SH-SY5Y (cell line): ENCODE results near the gene NR6A1.

ENCODE experiments used
- GATA2 ChIP-seq: IDR thresholded peaks from 2 replicates; pipeline ENCODE4 v1.6.1; 2011; ENCODE audit warnings: mild to moderate bottlenecking, low read depth, low read length
- GATA3 ChIP-seq: IDR thresholded peaks from 2 replicates; pipeline ENCODE4 v1.6.1; 2011; ENCODE audit warnings: low read depth, mild to moderate bottlenecking, low read length, moderate library complexity

Gene NR6A1

GRCh38 chr9:124498040-124498439 is 273.1 kb downstream of the NR6A1 start:
- TF ChIP-seq GATA2 (no peak), GATA3 (no peak)

DNA sequence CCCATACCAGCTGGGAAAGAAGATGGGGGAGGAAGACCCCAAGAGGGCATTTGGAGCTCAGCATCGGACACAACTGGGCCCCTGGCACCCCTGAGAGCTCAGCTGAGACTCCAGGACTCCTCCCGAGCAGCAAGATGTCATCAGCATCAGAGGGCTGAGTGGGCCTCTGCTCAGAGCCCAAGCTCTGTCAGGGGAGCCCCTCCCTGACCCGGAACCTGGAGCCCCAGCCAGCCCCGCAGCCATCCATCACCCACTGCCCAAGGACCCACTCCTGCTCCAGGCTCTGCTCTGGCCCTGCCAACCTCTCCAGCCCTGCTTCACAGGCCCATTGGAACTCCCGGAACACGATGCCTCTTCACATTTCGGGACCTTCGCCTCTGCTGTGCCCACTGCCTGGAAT is 273.7 kb downstream of the NR6A1 start:
- TF ChIP-seq GATA2: no peak
- no peak for TF ChIP-seq GATA3

DNA sequence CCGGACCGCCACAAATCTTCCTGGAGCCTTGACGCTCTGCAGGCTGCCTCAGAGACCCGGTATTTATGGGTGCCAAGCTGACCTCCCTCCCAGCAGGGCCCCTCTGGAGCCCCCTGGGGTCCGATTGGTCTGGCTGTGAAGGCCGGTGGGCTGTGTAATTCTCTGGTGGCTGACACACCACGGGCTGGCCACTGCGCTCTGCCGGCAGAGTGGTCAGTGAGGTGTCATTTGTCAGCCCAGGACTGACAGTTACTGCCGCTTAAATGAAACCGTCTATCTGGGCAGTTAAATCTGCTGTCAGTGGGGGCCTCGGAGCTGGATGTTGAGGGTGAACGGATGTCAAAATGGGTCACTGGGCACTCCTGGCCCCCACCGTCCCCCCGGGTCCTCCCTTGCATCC is 274.6 kb downstream of the NR6A1 start:
- TF ChIP-seq GATA3: no peak
- no peak for TF ChIP-seq GATA2

DNA sequence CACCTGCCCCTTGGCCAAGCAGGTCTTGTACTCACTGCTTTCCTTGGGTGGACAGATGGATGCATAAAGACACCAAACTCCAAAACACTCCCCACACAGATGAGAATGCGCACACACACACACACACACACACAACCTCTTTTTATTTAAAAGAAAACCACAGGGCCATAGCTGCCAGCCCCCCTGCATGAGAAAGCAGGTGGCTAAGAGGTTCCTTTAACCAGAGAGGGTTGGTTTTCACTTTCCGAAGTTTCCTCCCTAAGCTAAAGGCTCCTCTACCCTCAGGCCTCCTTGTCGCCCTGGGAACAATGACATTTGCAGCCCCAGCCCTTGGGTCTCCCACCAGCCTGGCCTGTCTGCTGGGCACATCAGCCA is 275.0 kb downstream of the NR6A1 start:
- TF ChIP-seq GATA3: no peak
- TF ChIP-seq GATA2: no peak

DNA sequence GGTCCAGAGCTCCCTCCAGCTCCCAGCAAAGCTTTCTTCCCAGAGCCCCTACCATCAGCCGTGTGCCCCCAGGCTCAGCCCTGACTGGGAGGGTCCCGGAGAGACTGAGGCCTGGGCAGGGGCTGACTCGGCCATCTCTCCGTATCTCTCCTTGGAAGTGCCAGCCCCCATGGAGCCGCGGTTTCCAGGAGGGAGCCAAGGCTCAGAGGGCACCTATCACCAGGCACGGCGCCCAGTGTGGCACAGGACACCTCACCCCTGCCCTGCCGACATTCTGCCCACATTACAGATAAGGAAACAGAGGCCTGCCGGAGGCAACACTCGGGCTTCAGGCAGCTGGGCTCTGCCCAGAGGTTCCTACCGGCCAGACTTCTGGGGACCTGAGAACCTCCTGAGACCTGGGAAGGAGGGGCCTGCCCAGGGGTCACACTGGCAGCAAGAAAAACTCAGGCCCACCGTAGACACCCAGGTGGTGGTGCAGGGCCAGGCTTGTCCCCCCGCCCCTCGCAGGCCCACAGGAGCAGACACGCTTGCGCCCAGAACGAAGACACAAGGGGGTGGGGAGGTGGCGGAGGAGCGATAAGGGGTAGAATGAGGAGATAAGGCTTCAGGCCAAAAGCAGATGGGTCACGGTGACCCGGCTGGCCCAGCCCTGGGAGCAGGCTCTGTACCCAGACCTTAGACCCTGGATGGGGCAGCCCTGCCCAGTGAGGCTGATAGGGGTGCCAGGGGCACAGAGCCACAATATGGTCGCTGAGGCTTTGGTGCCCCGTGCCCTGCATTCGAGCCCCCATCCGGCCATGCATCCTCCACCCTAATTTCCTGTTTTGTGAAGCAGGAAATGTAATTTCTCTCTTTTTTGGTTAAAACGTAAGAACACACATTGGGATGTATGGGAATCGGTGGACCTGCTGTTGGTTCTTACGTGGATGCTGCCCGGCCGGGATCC is 275.7 kb downstream of the NR6A1 start:
- TF ChIP-seq GATA3: no peak
- TF ChIP-seq GATA2: no peak

DNA sequence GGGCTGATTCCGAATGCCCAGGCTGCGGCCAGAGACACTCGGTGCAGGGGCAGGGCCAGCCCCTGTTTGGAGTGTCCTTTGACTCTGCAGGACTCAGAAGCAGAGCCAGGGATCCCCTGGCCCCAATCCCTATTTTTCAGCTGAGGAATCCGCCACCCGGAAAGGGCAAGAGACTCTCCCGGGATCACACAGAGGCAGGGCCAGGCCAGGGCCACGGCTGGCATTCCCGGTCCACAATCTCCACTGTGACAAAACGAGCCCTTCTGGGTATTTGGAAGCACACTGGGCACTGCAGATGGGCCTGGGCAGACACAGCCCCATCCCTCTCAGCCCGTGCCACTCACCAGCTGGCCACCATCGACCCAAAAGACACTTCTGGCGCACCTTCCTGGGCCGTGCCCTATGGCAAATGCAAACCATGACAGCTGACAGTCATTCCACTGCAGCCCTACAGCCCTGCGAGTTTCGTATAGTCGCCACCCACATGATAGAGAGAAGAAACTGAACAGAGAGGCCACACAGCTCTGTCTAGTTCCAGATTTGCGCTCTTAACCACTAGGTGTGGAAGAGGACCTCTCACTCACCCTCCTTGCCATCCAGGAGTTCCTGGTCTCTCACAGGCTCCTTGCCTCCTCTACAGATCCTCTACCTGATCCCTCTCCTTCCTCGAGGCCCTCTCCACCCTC is 277.2 kb downstream of the NR6A1 start:
- TF ChIP-seq GATA3 (no peak), GATA2 (no peak)

DNA sequence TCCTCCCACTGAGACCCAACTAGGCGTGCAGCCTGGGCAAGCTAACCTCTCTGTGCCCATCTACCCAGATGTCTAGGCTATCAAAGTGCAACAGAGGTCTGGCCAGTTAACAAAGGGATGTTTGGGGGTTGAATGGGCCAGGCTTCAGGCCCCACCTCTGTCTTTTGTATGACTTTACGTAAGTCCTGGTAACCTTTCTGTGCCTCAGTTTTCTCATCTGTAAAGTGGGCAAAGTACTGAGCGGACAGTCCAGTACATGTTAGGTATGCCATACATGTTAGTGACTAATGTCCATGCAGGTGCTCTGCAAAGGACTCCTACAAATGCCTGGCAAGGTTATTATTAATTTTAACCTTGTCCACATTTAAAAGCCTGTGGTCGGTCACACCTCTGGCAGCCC is 277.9 kb downstream of the NR6A1 start:
- TF ChIP-seq GATA2: no peak
- no peak for TF ChIP-seq GATA3

GRCh38 chr9:124492818-124493217 is 278.3 kb downstream of the NR6A1 start:
- TF ChIP-seq GATA2: no peak
- no peak for TF ChIP-seq GATA3

- no peak for TF ChIP-seq GATA2
- no peak for TF ChIP-seq GATA3
These were observed 279.8 kb downstream of the NR6A1 start for GRCh38 chr9:124491049-124491975.

- TF ChIP-seq GATA2 (no peak), GATA3 (no peak)
These were observed 281.1 kb downstream of the NR6A1 start for GRCh38 chr9:124490004-124490403.

- TF ChIP-seq GATA2 (no peak), GATA3 (no peak)
These were observed 281.9 kb downstream of the NR6A1 start for GRCh38 chr9:124489222-124489621.

- TF ChIP-seq GATA2: no peak
- no peak for TF ChIP-seq GATA3
These were observed 282.4 kb downstream of the NR6A1 start for GRCh38 chr9:124488641-124489210.
